Activated naive CD4-positive, alpha-beta T cell treated with anti-CD3 and anti-CD28 coated beads, Interleukin-2, amount 50 U/mL, for 72 hours (primary cell): ENCODE measurements around the gene CGB1. TPM values are rescaled to one million over a fixed set of nuclear protein-coding genes. Genes with fewer than 3 reads are reported as not detected.
A peak's percentile ranks its signal among the peaks of the same experiment; 100 is the strongest.
"Not testable (repeated sequence)": the region's sequence is repeated elsewhere in the genome, so short reads cannot be mapped to it uniquely, and the experiment has no call there.

Experiments used
- ATAC-seq, 2 donors: fragments of 150-1000 bp; cut with Tn5 transposase; 2 replicates each; pipeline ENCODE4 v1.10.0; 2021; ENCODE audit warnings: mild to moderate bottlenecking in 2 of 2, moderate library complexity in 2 of 2
- DNase-seq, 2 donors: peaks; one replicate each; pipeline ENCODE4 v3.0.0; 2021 to 2022; ENCODE audit warnings: low spot score in 2 of 2
- H3K27ac Mint-ChIP-seq, 2 donors: one replicate each; pipeline ENCODE4 v1.8.0; 2022; ENCODE audit warnings: mild to moderate bottlenecking in 2 of 2, mixed read lengths in 2 of 2
- H3K36me3 Mint-ChIP-seq, 2 donors: one replicate each; pipeline ENCODE4 v1.8.0; 2022; ENCODE audit warnings: mixed read lengths in 2 of 2
- H3K9me3 Mint-ChIP-seq, 2 donors: one replicate each; pipeline ENCODE4 v1.8.0; 2022; ENCODE audit warnings: mixed read lengths in 2 of 2
- total RNA-seq, 2 donors: library from RNA; stranded (reverse); gene quantifications; one replicate each; pipeline ENCODE4 v1.2.3, GENCODE V29; 2022

Gene CGB1
- total RNA-seq, 2 donors from 2014 or later = not detected

DNA sequence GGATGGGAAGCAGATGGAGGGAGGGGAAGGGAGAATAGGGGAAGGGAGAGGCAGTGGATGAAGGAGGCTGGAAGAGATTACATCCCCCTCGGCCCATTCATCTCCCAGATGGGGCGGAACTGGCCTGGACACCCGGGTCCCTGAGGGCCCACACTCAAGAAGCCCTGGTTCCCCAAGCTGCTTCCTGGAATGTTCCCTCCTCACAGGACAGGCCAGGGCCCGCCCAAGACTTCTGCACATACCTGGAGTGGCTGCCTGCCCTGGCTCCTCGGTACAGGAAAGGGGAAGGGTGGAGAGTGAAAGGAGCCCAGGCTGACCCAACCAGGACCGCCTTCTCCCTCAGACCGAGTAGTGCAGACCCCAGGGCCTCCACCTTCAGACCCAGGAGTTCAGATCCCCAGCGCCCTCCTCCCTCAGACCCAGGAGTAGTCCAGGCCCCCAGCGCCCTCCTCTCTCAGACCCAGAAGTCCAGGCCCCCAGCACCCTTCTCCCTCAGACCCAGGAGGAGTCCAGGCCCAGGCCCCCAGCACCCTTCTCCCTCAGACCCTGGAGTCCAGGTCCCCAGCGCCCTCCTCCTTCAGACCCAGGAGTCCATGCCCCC, 27.4 kb upstream of the CGB1 start:
- no peak for ATAC-seq
- H3K27ac Mint-ChIP-seq = no peak overlapping the region
- DNase-seq = no peak
- H3K36me3 Mint-ChIP-seq = peaks cover 0 to under 1% of the 10 kb centered on the region in 2 donors
- peaks cover 0 to 1% of the 10 kb centered on the region in 2 donors for H3K9me3 Mint-ChIP-seq

DNA sequence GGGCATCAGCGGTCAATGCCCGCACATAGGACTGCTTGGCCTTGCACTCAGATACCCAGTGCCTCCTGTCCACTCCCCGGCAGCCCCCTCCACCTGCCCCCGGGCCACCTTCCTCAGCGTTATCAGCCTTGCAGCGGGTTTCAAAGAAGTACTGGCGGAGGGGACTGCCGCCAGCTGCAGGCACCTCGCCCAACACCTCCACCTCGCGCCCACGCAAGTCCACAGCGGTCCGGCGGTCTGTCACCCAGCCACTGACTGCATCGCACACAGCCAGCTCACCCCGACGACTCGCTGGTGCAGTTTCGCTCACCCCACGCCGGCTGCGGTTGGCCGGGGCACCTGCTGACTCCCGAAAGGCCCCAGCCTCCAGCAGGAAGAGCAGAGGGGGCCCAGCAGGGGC, 24.8 kb upstream of the CGB1 start:
- DNase-seq (no peak), ATAC-seq (no peak)
- Mint-ChIP-seq H3K27ac (no peak overlapping the region), H3K9me3 (no peaks in the 10 kb centered on the region), H3K36me3 (no peaks in the 10 kb centered on the region)

GRCh38 chr19:49061000-49061399, 24.3 kb upstream of the CGB1 start:
- H3K27ac Mint-ChIP-seq = no peak overlapping the region
- H3K36me3 Mint-ChIP-seq = no peaks in the 10 kb centered on the region
- no peaks in the 10 kb centered on the region for H3K9me3 Mint-ChIP-seq
- ATAC-seq (no peak), DNase-seq (no peak)

GRCh38 chr19:49059053-49059452, 22.4 kb upstream of the CGB1 start:
- DNase-seq (no peak), ATAC-seq (no peak)
- H3K36me3 Mint-ChIP-seq = no peaks in the 10 kb centered on the region
- H3K9me3 Mint-ChIP-seq = no peaks in the 10 kb centered on the region
- no peak overlapping the region for H3K27ac Mint-ChIP-seq

DNA sequence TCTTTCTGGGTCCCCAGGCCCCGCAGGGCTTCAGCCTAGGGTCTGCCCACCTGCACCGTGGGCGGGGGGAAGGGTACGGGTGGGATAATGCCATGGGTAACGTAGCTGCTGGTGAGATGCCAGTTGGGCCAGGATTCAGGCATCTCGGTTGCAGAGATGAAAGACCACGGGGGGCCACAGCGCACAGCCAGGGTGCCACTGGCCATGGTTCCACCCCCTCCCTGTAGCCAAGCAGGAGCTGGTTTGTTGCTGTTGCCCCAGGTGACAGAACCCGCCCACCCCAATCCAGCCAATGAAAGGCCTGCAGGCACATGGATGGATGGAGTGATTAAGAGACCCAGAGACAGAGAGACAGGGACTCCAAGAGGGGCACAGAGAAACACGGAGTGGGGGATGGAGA, 21.9 kb upstream of the CGB1 start:
- DNase-seq (no peak), ATAC-seq (peak in 1 of 2 donors; percentile 43)
- no peak overlapping the region for H3K27ac Mint-ChIP-seq
- no peaks in the 10 kb centered on the region for H3K9me3 Mint-ChIP-seq
- no peaks in the 10 kb centered on the region for H3K36me3 Mint-ChIP-seq

- DNase-seq = peak in 1 of 2 donors; percentile 44
- Mint-ChIP-seq H3K36me3 (no peaks in the 10 kb centered on the region), H3K27ac (no peak within 1 kb of the TSS), H3K9me3 (no peaks in the 10 kb centered on the region)
- ATAC-seq = peak; percentile 24 to 40
These were observed 21.0 kb upstream of the CGB1 start, which contains the start of gene CGB7 for GRCh38 chr19:49057636-49058234. Gene CGB7 (minus strand): TSS chr19:49057749. CDS start chr19:49055375, 2,374 bp downstream.

DNA sequence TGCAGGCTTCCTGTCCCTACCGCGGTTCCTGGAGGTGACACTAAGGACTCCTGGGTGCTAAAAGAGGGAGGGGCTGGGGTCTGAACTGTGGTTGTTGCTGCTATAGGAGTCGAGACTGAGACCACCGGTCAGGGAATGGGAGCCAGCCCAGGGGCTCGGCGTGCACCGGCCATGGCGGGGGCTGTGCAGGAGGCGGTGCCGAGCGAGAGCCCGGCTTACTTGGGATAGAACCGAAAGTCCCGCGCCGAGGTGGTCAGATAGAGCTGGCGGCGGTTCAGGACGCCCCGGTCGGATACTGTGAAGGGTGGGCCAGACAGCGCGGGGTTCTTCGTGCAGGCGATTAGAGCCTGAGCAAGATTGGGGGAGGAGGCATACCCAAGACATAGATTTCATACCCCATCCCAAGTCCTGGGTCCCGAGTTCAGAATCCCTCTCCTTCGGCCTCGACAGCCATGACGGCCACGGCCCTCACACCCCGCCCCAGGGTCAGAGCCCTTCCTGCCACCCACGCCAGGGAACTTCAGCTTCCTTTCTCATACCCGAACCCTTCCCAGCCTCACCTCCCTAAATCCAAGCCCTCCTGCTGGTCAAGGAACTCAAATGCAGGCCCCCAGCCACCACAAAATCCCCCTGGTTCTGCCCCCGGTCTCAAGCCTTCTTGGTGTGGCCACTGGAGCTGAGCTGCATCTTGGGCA, 20.4 kb upstream of the CGB1 start:
- not testable (repeated sequence) for DNase-seq, H3K9me3 Mint-ChIP-seq, H3K27ac Mint-ChIP-seq, H3K36me3 Mint-ChIP-seq, ATAC-seq

- peak; percentile 82 to 86 for ATAC-seq
- H3K36me3 Mint-ChIP-seq = no peaks in the 10 kb centered on the region
- H3K9me3 Mint-ChIP-seq = no peaks in the 10 kb centered on the region
- peak; percentile 64 to 68 for DNase-seq
- H3K27ac Mint-ChIP-seq = no peak overlapping the region
These were observed 19.6 kb upstream of the CGB1 start for GRCh38 chr19:49056101-49056901.

DNA sequence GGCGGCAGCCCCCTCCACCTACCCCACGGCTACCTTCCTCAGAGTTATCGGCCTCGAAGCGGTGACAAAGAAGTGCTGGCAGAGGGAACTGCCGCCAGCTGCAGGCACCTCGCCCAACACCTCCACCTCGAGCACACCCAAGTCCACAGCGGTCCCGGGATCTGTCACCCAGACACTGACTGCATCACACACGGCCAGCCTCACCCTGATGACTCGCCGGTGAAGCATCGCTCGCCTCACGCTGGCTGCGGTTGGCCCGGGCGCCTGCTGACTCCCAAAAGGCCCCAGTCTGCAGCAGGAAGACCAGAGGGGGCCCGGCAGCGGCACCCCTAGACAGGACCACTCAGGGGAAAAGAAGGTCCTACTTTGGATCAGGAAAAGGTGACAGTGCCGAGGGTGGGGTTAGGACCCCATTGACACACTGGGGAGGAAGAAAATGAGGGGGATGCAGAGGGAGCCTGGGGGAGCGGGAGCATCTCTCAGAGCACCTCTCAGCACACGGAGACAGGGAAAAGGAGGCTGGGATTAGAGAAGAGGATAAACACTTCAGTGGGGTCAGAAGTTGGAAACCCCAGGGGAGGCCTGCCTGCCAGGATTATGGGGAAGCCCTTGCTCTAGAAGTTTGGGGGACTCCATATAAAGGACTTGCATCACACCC, 13.8 kb upstream of the CGB1 start:
- not testable (repeated sequence) for H3K36me3 Mint-ChIP-seq, H3K27ac Mint-ChIP-seq, DNase-seq, H3K9me3 Mint-ChIP-seq, ATAC-seq

DNA sequence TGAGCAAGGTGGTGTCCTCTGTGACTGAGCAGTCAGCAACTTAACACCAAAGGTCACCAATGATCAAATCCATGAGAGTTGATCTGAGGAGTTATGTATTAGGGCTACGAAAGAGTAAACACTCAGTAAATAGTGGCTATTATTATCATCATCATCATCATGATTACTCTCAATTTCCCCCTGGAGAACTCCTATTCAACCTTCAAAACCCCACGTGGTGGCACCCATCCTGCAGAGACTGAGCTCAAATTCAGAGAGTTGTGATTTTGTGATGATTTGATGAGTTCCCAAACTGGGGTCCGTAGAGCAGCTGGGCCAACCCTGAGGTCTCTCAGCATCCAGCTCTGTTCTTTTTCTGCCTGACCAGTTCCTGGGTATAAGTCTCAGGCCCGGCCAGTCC, 13.1 kb upstream of the CGB1 start:
- H3K9me3 Mint-ChIP-seq, ATAC-seq, DNase-seq, H3K36me3 Mint-ChIP-seq: not testable (repeated sequence)
- peak overlapping the region in 1 of 2 donors; percentile 36 for H3K27ac Mint-ChIP-seq

- H3K27ac Mint-ChIP-seq = peak within 1 kb of the TSS in 1 of 2 donors; percentile 36
- DNase-seq, ATAC-seq, H3K9me3 Mint-ChIP-seq, H3K36me3 Mint-ChIP-seq: not testable (repeated sequence)
These were observed 12.3 kb upstream of the CGB1 start, which contains the start of gene CGB8 for GRCh38 chr19:49049011-49049410. Gene CGB8 (minus strand): TSS chr19:49049111. CDS start chr19:49048739, 372 bp downstream.

- H3K36me3 Mint-ChIP-seq, H3K27ac Mint-ChIP-seq, ATAC-seq, DNase-seq, H3K9me3 Mint-ChIP-seq: not testable (repeated sequence)
These were observed 6.9 kb upstream of the CGB1 start, which contains the start of gene CGB5 for GRCh38 chr19:49043548-49043947. Gene CGB5 (plus strand): TSS chr19:49043848. CDS start chr19:49044210, 362 bp downstream.

- not testable (repeated sequence) for H3K9me3 Mint-ChIP-seq, ATAC-seq, H3K27ac Mint-ChIP-seq, DNase-seq, H3K36me3 Mint-ChIP-seq
These were observed 6.0 kb upstream of the CGB1 start for GRCh38 chr19:49042666-49043065.

GRCh38 chr19:49042177-49042576, 5.5 kb upstream of the CGB1 start:
- Mint-ChIP-seq H3K36me3 (no peaks in the 10 kb centered on the region), H3K27ac (no peak overlapping the region), H3K9me3 (no peaks in the 10 kb centered on the region)
- ATAC-seq (no peak), DNase-seq (no peak)

GRCh38 chr19:49039736-49040135, 3.0 kb upstream of the CGB1 start:
- not testable (repeated sequence) for ATAC-seq, H3K9me3 Mint-ChIP-seq, H3K36me3 Mint-ChIP-seq, H3K27ac Mint-ChIP-seq, DNase-seq

- not testable (repeated sequence) for H3K27ac Mint-ChIP-seq, H3K36me3 Mint-ChIP-seq, ATAC-seq, H3K9me3 Mint-ChIP-seq, DNase-seq
These were observed 2.0 kb upstream of the CGB1 start for GRCh38 chr19:49038557-49039276.
